Stimulated activated CD4-positive, alpha-beta T cell treated with anti-CD3 and anti-CD28 coated beads, Interleukin-4, amount 100 ng/mL, for 24 hours (primary cell): ENCODE measurements around the gene XPR1.

ENCODE experiments used
- DNase-seq: peaks from one replicate; pipeline ENCODE4 v3.0.0-alpha.2; 2020

XPR1 gene

GRCh38 chr1:180901076-180901990, 269.5 kb downstream of the XPR1 start:
- no peak for DNase-seq

- no peak for DNase-seq
Measured at GRCh38 chr1:180902541-180902940, 270.7 kb downstream of the XPR1 start.

DNA sequence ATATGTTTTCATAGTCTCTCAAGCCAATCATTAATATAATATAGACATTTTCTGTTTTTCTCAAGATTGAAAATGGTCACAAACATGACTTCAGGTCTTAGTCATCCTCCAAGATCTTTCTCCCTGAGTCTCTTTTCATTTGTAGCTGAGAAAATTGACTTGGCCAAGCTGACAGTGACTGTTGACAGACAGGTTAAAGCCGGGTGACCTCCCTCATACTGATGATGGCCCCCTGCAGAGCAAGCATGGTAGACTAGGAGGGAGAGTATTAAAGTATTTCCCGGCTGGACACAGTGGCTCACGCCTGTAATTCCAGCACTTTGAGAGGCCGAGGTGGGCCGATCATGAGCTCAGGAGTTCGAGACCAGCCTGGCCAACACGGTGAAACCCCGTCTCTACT, 274.1 kb downstream of the XPR1 start:
- no peak for DNase-seq

DNA sequence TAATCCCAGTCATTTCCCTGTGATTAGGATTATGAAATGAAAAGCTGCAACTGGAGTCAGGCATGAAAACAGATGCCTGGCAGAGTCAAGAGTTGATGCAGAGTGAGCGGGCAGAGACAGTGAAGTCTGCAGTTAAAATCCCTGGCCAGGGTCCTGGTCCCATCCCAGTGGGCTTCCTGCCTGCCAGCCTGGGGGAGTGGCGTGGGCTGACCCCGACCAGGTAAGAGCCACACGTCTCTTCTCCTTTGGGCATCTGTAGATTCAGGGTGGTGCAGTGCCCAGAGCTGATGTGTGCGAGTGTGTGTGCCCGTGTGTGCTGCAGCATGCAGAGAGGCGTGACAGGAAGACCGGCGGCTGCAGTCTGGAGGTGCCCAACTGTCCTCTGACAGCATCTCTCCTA, 274.7 kb downstream of the XPR1 start:
- no peak for DNase-seq

DNA sequence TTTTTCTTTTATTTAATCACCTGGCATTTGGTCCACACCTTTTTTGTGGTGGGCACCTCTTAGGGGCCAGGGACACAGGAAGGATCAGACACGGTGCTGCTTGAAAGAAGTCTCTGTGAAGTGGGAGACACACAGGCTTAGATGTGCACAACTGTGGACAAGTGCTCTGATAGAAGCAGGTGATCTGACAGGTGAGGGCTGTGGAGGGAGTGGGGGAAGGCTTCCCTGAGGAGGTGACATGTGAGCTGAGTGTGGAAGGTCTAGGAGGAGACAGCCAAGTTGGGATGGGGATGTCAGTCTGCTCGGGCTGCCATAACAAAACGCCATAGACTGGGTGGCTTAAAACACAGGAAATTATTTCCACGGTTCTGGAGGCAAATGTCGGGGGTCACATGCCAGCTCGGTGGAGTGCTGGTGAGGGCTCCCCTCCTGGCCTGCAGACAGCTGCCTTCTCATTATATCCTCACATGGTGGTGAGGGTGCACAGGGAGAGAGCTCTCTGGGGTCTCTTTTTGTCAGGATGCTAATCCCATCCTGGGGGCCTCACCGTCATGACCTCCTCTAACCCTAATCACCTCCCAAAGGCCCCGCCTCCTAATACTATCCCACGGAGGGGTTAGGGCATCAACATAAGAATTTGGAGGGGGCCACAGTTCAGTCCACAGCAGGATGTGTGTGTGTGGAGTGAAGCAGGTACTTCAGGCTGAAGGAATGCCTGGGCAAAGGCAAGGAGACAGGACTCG, 275.7 kb downstream of the XPR1 start:
- no peak for DNase-seq

GRCh38 chr1:180908074-180908765, 276.4 kb downstream of the XPR1 start:
- no peak for DNase-seq

GRCh38 chr1:180909005-180909414, 277.2 kb downstream of the XPR1 start:
- no peak for DNase-seq

DNA sequence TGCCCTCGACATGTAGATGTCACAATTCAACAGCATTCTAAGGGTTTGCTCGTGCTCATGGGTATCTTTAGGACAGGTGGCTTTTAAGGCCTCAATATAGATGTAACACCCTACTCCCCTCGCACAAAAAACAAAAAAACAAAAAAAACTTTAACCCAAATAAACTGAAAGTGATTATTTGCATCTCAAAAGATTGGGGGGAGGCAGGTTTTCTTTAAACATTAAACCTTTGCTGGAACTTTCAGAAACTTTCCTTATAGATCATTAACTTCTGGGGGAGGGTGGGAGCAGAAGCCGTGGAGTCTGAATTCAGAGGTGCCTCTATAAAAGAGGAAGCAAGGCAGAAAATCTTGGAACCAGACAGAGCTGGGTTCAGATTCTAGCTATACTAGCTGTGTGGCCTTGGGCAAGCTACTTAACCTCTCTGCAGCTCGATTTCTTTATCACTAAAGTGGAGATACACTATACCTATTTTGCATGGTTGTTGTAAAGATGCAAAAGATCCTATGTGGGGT, 277.7 kb downstream of the XPR1 start:
- no peak for DNase-seq

- DNase-seq = no peak
Measured at GRCh38 chr1:180911640-180912191, 279.9 kb downstream of the XPR1 start.

DNA sequence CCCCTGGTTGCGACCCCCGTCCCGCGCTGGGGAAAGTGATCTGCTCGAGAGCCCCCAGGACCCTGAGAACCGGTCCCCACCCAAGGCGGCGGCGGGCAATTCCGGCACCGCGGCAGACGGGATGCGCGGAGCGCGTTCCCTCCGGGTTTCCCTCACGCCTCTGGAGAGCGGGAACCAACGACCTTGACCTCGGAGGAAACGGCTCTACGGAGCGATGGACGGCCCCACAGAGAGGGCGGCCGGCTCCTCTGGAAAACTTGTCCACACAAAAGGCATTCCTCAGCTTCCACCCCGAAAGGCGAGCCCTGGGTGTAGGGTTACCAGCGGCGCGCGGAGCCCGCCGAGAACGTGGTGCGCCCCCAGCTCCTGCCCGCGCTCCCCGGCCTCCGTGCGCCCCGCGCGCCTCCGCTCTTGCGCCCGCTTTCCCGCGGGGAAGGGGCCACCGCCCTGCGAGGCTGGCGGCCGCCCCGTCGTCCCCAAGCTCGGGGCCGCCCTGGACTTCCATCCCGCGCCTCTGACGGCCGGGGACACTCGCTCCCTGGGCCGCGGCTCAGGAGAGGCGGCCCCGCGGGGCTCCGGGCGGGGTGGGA, 280.5 kb downstream of the XPR1 start:
- DNase-seq = no peak

DNA sequence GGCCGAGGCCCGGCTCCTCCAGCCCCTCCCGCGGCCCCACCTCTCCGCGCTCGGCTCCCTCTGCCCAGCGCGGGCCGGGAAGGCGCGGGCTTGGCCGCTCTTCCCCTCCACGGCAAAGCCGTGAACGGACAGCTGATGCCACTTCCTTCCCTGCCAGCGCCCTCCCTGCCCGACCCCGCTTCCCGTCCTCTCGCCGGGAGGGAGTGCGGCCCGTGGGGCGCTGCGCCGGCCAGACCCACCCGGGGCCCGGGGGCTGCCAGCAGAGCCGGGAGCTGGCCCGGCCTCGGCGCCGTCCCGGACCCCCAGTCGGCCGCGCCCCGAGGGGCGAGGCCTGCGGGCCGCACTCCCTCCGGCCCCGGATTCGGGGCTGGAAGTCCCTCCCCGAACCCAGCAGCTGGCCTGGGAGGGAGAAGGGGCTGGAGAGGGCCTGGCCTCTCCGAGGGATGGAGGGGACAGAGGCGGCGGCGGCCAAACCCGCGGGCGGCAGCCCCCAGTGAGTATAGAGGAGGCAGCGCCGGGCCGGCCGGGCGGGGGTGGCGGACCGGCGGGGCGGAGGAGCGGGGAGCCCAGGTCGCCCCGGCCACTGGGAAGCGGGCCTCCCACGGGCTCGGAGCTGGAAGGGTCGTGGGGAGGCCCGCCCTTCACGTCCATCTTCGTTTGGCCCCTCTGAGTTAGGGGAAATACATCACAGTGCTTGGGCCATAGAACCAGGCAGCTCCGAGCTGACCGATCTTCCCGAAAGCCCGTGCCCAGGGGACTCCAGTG, 281.2 kb downstream of the XPR1 start, which contains the start of gene KIAA1614:
Gene KIAA1614 (plus strand): TSS at position 97 of the 765 bp plus-strand sequence. CDS start 347 bp downstream, at position 444.
- no peak for DNase-seq

- DNase-seq = no peak
Measured at GRCh38 chr1:180915426-180915965, 283.7 kb downstream of the XPR1 start.

DNA sequence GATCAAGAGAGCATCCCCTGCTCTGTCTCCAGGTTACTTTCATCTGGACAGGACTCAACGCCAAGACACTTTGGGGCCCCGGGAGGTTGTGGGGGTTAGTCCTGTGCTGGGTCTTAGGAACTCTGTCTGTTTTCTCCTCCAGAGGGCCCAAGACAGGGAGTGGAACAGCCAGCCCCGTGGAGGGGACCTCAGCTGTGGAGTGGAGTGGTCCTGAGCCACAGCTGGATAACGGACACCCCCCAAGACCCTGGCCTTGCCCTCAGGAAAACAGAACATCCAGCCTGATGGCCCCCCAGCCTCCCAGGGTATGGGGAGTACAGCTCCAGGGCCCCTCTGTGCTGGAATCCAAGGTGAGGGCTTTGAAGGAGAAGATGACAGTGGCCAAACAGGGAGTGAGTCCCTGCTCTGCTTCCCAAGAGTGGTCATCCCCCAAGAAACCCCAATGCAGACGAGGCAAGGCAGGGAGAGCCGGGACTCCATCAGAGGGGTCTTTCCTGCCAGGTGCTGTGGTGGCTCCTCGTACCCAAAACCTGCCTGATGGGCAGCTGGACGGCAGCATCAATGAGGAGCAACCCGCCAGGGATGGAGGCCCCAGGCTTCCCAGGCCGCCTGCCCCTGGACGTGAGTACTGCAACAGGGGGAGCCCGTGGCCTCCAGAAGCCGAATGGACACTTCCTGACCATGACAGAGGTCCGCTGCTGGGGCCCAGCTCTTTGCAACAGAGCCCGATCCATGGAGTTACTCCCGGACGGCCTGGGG, 284.4 kb downstream of the XPR1 start:
- DNase-seq = no peak

GRCh38 chr1:180916771-180917170, 284.9 kb downstream of the XPR1 start:
- no peak for DNase-seq

DNA sequence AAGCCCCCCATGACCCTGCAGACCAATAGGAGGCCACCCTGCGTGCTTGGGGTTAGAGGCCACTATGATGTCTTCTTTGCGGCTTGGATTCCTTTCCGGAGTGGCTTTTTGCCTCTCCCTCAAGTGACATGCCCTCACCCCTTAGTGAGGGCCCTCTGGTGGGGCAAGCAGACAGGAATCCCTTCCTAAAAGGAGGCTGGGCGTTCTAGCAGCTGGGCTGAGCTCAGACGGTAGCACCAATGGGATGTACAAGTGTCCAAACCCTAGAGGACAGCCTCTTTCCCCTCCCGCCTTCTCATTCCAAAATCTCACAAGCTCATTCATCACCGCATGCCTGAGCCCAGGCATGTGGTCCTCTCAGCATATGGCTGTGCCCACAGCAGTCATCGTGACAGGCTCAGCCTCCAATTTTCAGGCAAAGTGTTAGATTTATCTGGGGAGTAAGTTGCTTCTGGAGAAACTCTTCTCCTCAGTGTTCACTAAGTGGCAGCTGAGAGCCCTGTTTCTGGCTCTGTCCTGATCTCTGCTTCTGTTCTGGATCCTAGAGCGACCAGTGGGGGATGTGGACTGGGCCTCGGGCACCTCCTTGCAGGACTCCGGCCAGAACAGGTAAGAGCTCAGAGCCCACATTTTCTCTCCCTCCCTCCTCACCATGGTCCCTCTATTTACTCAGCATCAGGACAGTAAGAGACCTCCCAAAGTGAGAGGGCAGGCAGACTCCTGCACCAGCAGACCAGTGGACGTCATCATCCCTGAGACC, 285.7 kb downstream of the XPR1 start:
- no peak for DNase-seq

- DNase-seq = no peak
Measured at GRCh38 chr1:180918519-180918918, 286.7 kb downstream of the XPR1 start.

DNA sequence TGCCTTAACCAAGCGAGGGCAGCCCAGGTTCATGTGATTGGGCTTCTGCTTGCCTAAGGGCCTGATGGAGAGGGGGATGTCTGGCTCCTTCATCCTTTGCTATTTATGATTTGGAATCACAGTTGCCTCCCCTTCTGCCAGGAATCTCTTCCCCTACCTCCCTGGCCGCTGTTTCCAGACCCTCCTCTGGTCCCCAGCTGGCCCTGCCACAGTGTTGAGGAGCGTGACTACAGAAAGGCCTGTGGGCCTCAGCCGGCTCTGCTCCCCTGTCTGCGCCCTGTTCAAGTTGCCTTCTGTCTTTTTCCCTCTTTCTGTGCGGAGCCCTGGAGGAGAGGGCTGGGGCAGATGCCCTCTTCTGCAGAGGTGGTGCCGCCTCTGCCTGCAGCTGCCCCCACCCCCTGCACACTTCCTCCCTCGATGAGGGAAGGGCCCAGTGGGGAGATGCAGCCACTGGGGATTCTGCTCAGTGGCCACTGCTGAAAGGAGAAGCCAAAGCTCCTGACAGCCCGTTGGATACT, 287.4 kb downstream of the XPR1 start:
- DNase-seq = no peak

- DNase-seq = no peak
Measured at GRCh38 chr1:180920193-180920592, 288.4 kb downstream of the XPR1 start.

DNA sequence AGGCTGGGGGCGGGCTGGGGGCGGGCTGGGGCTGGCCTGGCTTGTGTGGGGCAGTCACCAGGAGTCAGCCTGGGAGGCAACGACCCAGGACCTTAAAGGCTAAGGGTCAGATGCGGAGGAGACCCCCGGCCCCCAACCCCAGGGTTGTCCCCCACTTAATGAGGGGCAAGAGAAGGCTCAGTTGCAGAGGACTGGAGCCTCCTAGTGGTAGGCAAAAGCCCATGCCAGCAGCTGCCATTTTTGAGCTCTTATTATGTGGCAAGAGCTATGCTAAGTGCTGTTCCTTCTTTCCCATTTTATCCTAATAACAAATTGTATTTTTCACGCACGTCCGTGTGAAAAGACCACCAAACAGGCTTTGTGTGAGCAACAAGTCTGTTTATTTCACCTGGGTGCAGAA, 288.9 kb downstream of the XPR1 start:
- no peak for DNase-seq

GRCh38 chr1:180921386-180921785, 289.6 kb downstream of the XPR1 start:
- DNase-seq = no peak
